ENCODE measurements around the gene PTDSS2. TPM values are rescaled to one million over a fixed set of nuclear protein-coding genes. Genes with fewer than 3 reads are reported as not detected.

Gene PTDSS2
- polyA plus RNA-seq, 3 donors: 9.3 to 18.3 (median 12.4) TPM

GRCh38 chr11:486189-486588, 36.1 kb downstream of the PTDSS2 start:
- H3K27me3 Mint-ChIP-seq (ENCODE audit: low read depth in 3 of 3): no peaks in the 10 kb centered on the region
- Histone ChIP-seq H2AFZ (ENCODE audit: insufficient read depth, low read depth, low read length, poor library complexity, severe bottlenecking) (no peak overlapping the region), H3K4me2 (replicated peaks; ENCODE audit: extremely low read depth, low read length, poor library complexity, severe bottlenecking) (no peak overlapping the region), H3K9ac (ENCODE audit: insufficient read depth, low read length, poor library complexity, severe bottlenecking) (no peak overlapping the region), H3K27ac (ENCODE audit: low read depth in 1 of 2, low read length in 2 of 2) (no peak overlapping the region), H3K4me3 (replicated peaks in 1 of 3; ENCODE audit: low read depth in 2 of 3, low read length in 3 of 3) (no peak overlapping the region), H3K4me1 (ENCODE audit: control insufficient read depth in 1 of 2, insufficient read depth in 2 of 2, low read length in 2 of 2) (no peaks in the 10 kb centered on the region), H4K20me1 (ENCODE audit: insufficient read depth, low read length) (no peaks in the 10 kb centered on the region), H3K27me3 (ENCODE audit: control insufficient read depth in 2 of 2, insufficient read depth in 2 of 2, low read length in 2 of 2) (no peaks in the 10 kb centered on the region), H3K36me3 (replicated peaks in 1 of 2; ENCODE audit: control insufficient read depth in 1 of 2, insufficient read depth in 2 of 2, low read length in 2 of 2) (peaks cover 6 to 7% of the 10 kb centered on the region in 2 donors), H3K79me2 (ENCODE audit: insufficient read depth, low read length) (no peaks in the 10 kb centered on the region), H3K9me3 (replicated peaks in 1 of 2; ENCODE audit: control insufficient read depth in 1 of 2, insufficient read depth in 1 of 2, low read length in 2 of 2) (peaks cover 0 to 24% of the 10 kb centered on the region in 2 donors)
- H3K4me1 Mint-ChIP-seq: no peaks in the 10 kb centered on the region
- no peak for DNase-seq
- peaks cover 2 to 10% (median 2%) of the 10 kb centered on the region in 7 donors for H3K9me3 Mint-ChIP-seq
- no peak for TF ChIP-seq CTCF (IDR thresholded peaks at IDR 0.05)
- WGBS (ENCODE audit: insufficient coverage): 90% methylated on average over 12 of the region's 23 CpGs
- H3K27ac Mint-ChIP-seq: no peak overlapping the region
- peaks cover 9 to 17% of the 10 kb centered on the region in 2 donors for H3K36me3 Mint-ChIP-seq
- H3K4me3 Mint-ChIP-seq: no peak overlapping the region
- intact Hi-C loops (cut with micrococcal nuclease): no loop called here

- H3K9me3 Mint-ChIP-seq: peaks cover 0 to 7% (median 2%) of the 10 kb centered on the region in 7 donors
- Histone ChIP-seq H2AFZ (ENCODE audit: insufficient read depth, low read depth, low read length, poor library complexity, severe bottlenecking) (no peak overlapping the region), H3K27ac (ENCODE audit: low read depth in 1 of 2, low read length in 2 of 2) (no peak overlapping the region), H3K79me2 (ENCODE audit: insufficient read depth, low read length) (no peaks in the 10 kb centered on the region), H3K4me2 (replicated peaks; ENCODE audit: extremely low read depth, low read length, poor library complexity, severe bottlenecking) (no peak overlapping the region), H3K27me3 (ENCODE audit: control insufficient read depth in 2 of 2, insufficient read depth in 2 of 2, low read length in 2 of 2) (no peaks in the 10 kb centered on the region), H3K9me3 (replicated peaks in 1 of 2; ENCODE audit: control insufficient read depth in 1 of 2, insufficient read depth in 1 of 2, low read length in 2 of 2) (peaks cover 0 to 19% of the 10 kb centered on the region in 2 donors), H3K36me3 (replicated peaks in 1 of 2; ENCODE audit: control insufficient read depth in 1 of 2, insufficient read depth in 2 of 2, low read length in 2 of 2) (peaks cover 6 to 10% of the 10 kb centered on the region in 2 donors), H3K4me1 (ENCODE audit: control insufficient read depth in 1 of 2, insufficient read depth in 2 of 2, low read length in 2 of 2) (no peaks in the 10 kb centered on the region), H3K9ac (ENCODE audit: insufficient read depth, low read length, poor library complexity, severe bottlenecking) (no peak overlapping the region), H4K20me1 (ENCODE audit: insufficient read depth, low read length) (peaks cover 3% of the 10 kb centered on the region), H3K4me3 (replicated peaks in 1 of 3; ENCODE audit: low read depth in 2 of 3, low read length in 3 of 3) (no peak overlapping the region)
- TF ChIP-seq CTCF (IDR thresholded peaks at IDR 0.05): no peak
- 96% methylated on average over 22 of the region's 22 CpGs for WGBS (ENCODE audit: insufficient coverage)
- DNase-seq: no peak
- H3K27ac Mint-ChIP-seq: no peak overlapping the region
- H3K36me3 Mint-ChIP-seq: peaks cover 10 to 21% of the 10 kb centered on the region in 2 donors
- H3K4me1 Mint-ChIP-seq: no peaks in the 10 kb centered on the region
- intact Hi-C loops (cut with micrococcal nuclease): no loop called here
- H3K27me3 Mint-ChIP-seq (ENCODE audit: low read depth in 3 of 3): peaks cover 0 to 2% (median 0%) of the 10 kb centered on the region in 3 donors
- H3K4me3 Mint-ChIP-seq: no peak overlapping the region
Measured at GRCh38 chr11:487571-488021, 37.5 kb downstream of the PTDSS2 start.

Measured in CD14-positive monocyte (primary cell).